ENCODE results near the gene LRRC63.

The LRRC63 gene

DNA sequence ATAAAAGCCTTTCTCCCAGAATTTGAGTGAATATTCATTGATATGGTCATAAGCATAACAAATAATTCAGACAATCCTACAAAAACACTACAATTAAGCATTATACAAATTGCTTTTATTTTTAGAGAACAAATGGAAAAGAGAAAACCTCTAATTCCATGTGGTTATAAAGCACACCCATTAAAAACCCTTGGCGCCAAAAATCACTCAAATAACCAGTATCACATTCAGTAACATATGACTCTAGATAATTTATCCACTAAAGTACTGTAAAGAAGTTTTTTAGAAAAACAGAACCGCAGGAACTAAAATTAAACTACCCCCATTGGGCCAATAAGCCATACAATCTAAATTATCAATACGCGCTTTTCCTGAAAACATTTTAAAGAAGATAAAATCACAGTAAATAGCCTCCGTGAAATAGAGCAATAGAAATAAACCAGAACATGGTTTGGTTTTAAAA, 30.3 kb upstream of the LRRC63 start:
- no peak for DNase-seq (ENCODE audit: low read depth, low spot score)
- Histone ChIP-seq H3K9me3 (ENCODE audit: insufficient read depth, low read length) (no peaks in the 10 kb centered on the region), H3K36me3 (ENCODE audit: insufficient read depth, insufficient read length, low read length) (no peaks in the 10 kb centered on the region), H3K9ac (ENCODE audit: insufficient read length, low read depth) (no peak overlapping the region), H3K4me1 (ENCODE audit: insufficient read depth, insufficient read length) (no peaks in the 10 kb centered on the region), H3K4me3 (ENCODE audit: insufficient read length, low read depth) (no peak overlapping the region), H3K27me3 (ENCODE audit: insufficient read depth, insufficient read length) (no peaks in the 10 kb centered on the region)
- TF ChIP-seq YY1 (IDR thresholded peaks at IDR 0.05; ENCODE audit: insufficient read depth, insufficient read length) = no peak
- no peak for TF ChIP-seq SUZ12 (IDR thresholded peaks at IDR 0.05; ENCODE audit: extremely low read depth, insufficient read depth, insufficient read length)

DNA sequence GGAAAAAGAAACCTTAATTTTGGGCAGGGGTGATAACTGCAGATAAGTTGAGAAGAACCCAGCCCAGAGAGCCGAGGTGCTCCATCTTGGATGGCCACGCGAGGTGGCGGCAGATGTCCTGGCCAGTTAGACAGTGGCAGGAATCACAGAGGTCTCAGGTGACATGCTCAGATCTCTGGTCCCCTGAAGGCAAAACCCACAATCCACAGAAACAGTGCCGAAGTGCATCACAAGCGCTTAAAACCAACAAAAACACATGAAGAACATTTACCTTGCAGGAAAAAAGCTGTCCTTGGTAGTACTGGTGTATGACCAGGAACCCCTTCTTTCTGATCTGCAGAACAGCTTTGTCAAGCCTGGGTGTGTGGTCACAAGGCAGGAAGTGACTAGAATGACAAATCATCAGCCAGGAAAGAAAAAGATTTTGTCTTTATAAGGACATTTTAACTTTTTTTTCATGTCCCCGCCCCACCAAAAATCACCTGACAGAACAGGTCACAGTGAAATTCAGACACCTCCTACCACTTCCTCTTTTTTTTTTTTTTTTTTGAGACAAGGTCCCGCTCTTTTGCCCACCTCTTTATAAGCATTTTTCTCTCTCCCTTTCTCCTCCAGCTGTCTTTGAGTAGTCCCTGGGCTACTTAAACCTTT, 29.8 kb upstream of the LRRC63 start, which contains the start of gene LCP1:
LCP1 (minus strand) TSS at position 338 of the 651 bp plus-strand sequence. CDS start 22,515 bp downstream, outside the sequence.
- no peak within 1 kb of the TSS for H3K4me3 ChIP-seq (ENCODE audit: insufficient read length, low read depth)
- H3K9ac ChIP-seq (ENCODE audit: insufficient read length, low read depth) = no peak within 1 kb of the TSS

GRCh38 chr13:46182491-46182877, 29.2 kb upstream of the LRRC63 start:
- Histone ChIP-seq H3K4me3 (ENCODE audit: insufficient read length, low read depth) (no peak overlapping the region), H3K9ac (ENCODE audit: insufficient read length, low read depth) (no peak overlapping the region), H3K27me3 (ENCODE audit: insufficient read depth, insufficient read length) (no peaks in the 10 kb centered on the region), H3K36me3 (ENCODE audit: insufficient read depth, insufficient read length, low read length) (no peaks in the 10 kb centered on the region), H3K9me3 (ENCODE audit: insufficient read depth, low read length) (no peaks in the 10 kb centered on the region), H3K4me1 (ENCODE audit: insufficient read depth, insufficient read length) (no peaks in the 10 kb centered on the region)
- DNase-seq (ENCODE audit: low read depth, low spot score) = no peak
- TF ChIP-seq ZNF274 (IDR thresholded peaks at IDR 0.05; ENCODE audit: low read depth, low read length) (no peak), YY1 (IDR thresholded peaks at IDR 0.05; ENCODE audit: insufficient read depth, insufficient read length) (no peak), SUZ12 (IDR thresholded peaks at IDR 0.05; ENCODE audit: extremely low read depth, insufficient read depth, insufficient read length) (no peak)

More for the DNA sequence above, 29.8 kb upstream of the LRRC63 start, which contains the start of gene LCP1:
- no peak for TF ChIP-seq ZNF274 (IDR thresholded peaks at IDR 0.05; ENCODE audit: low read depth, low read length)
- TF ChIP-seq YY1 (IDR thresholded peaks at IDR 0.05; ENCODE audit: insufficient read depth, insufficient read length) = no peak
- no peak for TF ChIP-seq SUZ12 (IDR thresholded peaks at IDR 0.05; ENCODE audit: extremely low read depth, insufficient read depth, insufficient read length)
- no peaks in the 10 kb centered on the region for H3K36me3 ChIP-seq (ENCODE audit: insufficient read depth, insufficient read length, low read length)
- H3K9me3 ChIP-seq (ENCODE audit: insufficient read depth, low read length) = no peaks in the 10 kb centered on the region
- H3K27me3 ChIP-seq (ENCODE audit: insufficient read depth, insufficient read length) = no peaks in the 10 kb centered on the region
- no peak for DNase-seq (ENCODE audit: low read depth, low spot score)
- H3K4me1 ChIP-seq (ENCODE audit: insufficient read depth, insufficient read length) = no peaks in the 10 kb centered on the region

GRCh38 chr13:46183018-46183946, 28.4 kb upstream of the LRRC63 start:
- Histone ChIP-seq H3K9me3 (ENCODE audit: insufficient read depth, low read length) (no peaks in the 10 kb centered on the region), H3K4me1 (ENCODE audit: insufficient read depth, insufficient read length) (no peaks in the 10 kb centered on the region), H3K36me3 (ENCODE audit: insufficient read depth, insufficient read length, low read length) (no peaks in the 10 kb centered on the region), H3K4me3 (ENCODE audit: insufficient read length, low read depth) (no peak overlapping the region), H3K27me3 (ENCODE audit: insufficient read depth, insufficient read length) (no peaks in the 10 kb centered on the region), H3K9ac (ENCODE audit: insufficient read length, low read depth) (no peak overlapping the region)
- DNase-seq (ENCODE audit: low read depth, low spot score) = no peak
- no peak for TF ChIP-seq YY1 (IDR thresholded peaks at IDR 0.05; ENCODE audit: insufficient read depth, insufficient read length)
- TF ChIP-seq SUZ12 (IDR thresholded peaks at IDR 0.05; ENCODE audit: extremely low read depth, insufficient read depth, insufficient read length) = no peak
- TF ChIP-seq ZNF274 (IDR thresholded peaks at IDR 0.05; ENCODE audit: low read depth, low read length) = no peak

DNA sequence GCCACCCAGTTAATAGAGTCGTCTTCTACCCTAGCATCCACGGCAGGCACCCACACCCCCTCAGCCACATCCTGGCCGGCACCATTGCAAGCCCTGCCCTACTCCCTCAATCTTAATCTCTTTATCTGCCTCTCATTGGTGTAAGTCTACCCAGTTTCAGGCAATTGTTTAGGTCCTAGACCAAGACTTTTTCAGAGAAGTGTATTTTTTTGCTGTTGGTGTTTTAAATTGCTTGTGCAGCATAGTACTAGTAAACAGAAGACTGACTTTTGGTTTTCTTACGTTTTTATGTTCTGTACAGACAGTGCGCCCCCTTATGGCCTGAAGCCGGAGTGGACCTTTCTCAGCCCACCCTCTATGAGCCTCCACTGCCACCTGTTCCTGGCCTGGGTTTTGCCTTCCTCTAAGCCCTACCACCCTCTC, 27.4 kb upstream of the LRRC63 start:
- H3K9ac ChIP-seq (ENCODE audit: insufficient read length, low read depth) = no peak overlapping the region

GRCh38 chr13:46185634-46186033, 26.1 kb upstream of the LRRC63 start:
- no peaks in the 10 kb centered on the region for H3K27me3 ChIP-seq (ENCODE audit: insufficient read depth, insufficient read length)
- no peak overlapping the region for H3K4me3 ChIP-seq (ENCODE audit: insufficient read length, low read depth)
- TF ChIP-seq SUZ12 (IDR thresholded peaks at IDR 0.05; ENCODE audit: extremely low read depth, insufficient read depth, insufficient read length) (no peak), YY1 (IDR thresholded peaks at IDR 0.05; ENCODE audit: insufficient read depth, insufficient read length) (no peak), ZNF274 (IDR thresholded peaks at IDR 0.05; ENCODE audit: low read depth, low read length) (no peak)
- no peaks in the 10 kb centered on the region for H3K36me3 ChIP-seq (ENCODE audit: insufficient read depth, insufficient read length, low read length)
- no peak for DNase-seq (ENCODE audit: low read depth, low spot score)
- no peaks in the 10 kb centered on the region for H3K4me1 ChIP-seq (ENCODE audit: insufficient read depth, insufficient read length)
- H3K9me3 ChIP-seq (ENCODE audit: insufficient read depth, low read length) = no peaks in the 10 kb centered on the region
- H3K9ac ChIP-seq (ENCODE audit: insufficient read length, low read depth) = no peak overlapping the region

More for the DNA sequence above, 27.4 kb upstream of the LRRC63 start:
- no peaks in the 10 kb centered on the region for H3K4me1 ChIP-seq (ENCODE audit: insufficient read depth, insufficient read length)
- TF ChIP-seq ZNF274 (IDR thresholded peaks at IDR 0.05; ENCODE audit: low read depth, low read length) (no peak), YY1 (IDR thresholded peaks at IDR 0.05; ENCODE audit: insufficient read depth, insufficient read length) (no peak), SUZ12 (IDR thresholded peaks at IDR 0.05; ENCODE audit: extremely low read depth, insufficient read depth, insufficient read length) (no peak)
- H3K4me3 ChIP-seq (ENCODE audit: insufficient read length, low read depth) = no peak overlapping the region
- H3K27me3 ChIP-seq (ENCODE audit: insufficient read depth, insufficient read length) = no peaks in the 10 kb centered on the region
- no peaks in the 10 kb centered on the region for H3K36me3 ChIP-seq (ENCODE audit: insufficient read depth, insufficient read length, low read length)
- DNase-seq (ENCODE audit: low read depth, low spot score) = peak; percentile 38
- no peaks in the 10 kb centered on the region for H3K9me3 ChIP-seq (ENCODE audit: insufficient read depth, low read length)

DNA sequence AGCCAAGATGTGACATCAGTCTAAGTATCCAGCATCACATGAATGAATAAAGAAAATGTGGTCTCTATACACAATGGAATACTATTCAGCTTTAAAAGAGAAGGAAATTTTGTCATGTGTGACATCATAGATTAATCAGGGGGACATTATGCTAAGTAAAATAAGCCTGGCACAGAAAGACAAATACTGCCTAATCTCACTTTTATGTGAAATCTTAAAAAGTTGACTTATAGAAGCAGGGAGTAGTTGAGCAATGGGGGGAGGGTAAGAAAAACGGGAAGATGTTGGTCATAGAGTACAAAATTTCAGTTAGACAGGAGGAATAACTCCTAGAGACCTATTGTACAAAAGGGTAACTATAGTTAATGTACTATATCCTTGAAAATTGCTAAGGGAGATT, 19.3 kb upstream of the LRRC63 start:
- Histone ChIP-seq H3K9ac (ENCODE audit: insufficient read length, low read depth) (no peak overlapping the region), H3K9me3 (ENCODE audit: insufficient read depth, low read length) (no peaks in the 10 kb centered on the region), H3K4me3 (ENCODE audit: insufficient read length, low read depth) (no peak overlapping the region), H3K4me1 (ENCODE audit: insufficient read depth, insufficient read length) (no peaks in the 10 kb centered on the region), H3K27me3 (ENCODE audit: insufficient read depth, insufficient read length) (no peaks in the 10 kb centered on the region), H3K36me3 (ENCODE audit: insufficient read depth, insufficient read length, low read length) (no peaks in the 10 kb centered on the region)
- no peak for DNase-seq (ENCODE audit: low read depth, low spot score)
- TF ChIP-seq YY1 (IDR thresholded peaks at IDR 0.05; ENCODE audit: insufficient read depth, insufficient read length) = no peak
- no peak for TF ChIP-seq SUZ12 (IDR thresholded peaks at IDR 0.05; ENCODE audit: extremely low read depth, insufficient read depth, insufficient read length)
- no peak for TF ChIP-seq ZNF274 (IDR thresholded peaks at IDR 0.05; ENCODE audit: low read depth, low read length)

All from NT2/D1 (cell line).